PC-3 (cell line): Measurements from ENCODE around the gene FBXO5. TPM values are rescaled to one million over a fixed set of nuclear protein-coding genes. Genes with fewer than 3 reads are reported as not detected.

Experiments used
- ATAC-seq: fragments of 200-7000 bp; cut with Tn5 transposase; 2 replicates; pipeline ENCODE4 v1.9.1; 2020; ENCODE audit warnings: mild to moderate bottlenecking, moderate library complexity
- BruUV-seq: library from RNA; stranded (reverse); fragments of 400-500 nt; replicated peaks from 2 replicates; lab custom pipeline; 2021; lab: Mats Ljungman, UMichigan
- CTCF ChIA-PET: fragments of 300-600 bp; sonication (Branson Sonifier 250); formaldehyde crosslinking; loops from one replicate; lab custom pipeline; 2022; ENCODE audit warnings: antibody characterized with exemption; lab: Charles Lee
- POLR2A ChIA-PET: fragments of 300-600 bp; sonication (Branson Sonifier 250); formaldehyde crosslinking; loops from one replicate; lab custom pipeline; 2022; ENCODE audit warnings: antibody characterized with exemption; ENCODE audit not compliant: unreplicated experiment; lab: Charles Lee
- DNase-seq: peaks from one replicate; pipeline ENCODE4 v3.0.0-alpha.2; 2015
- H2AFZ ChIP-seq: fragments of 300-600 bp; sonication (generic); 2 replicates; pipeline ENCODE4 v1.6.0; 2016; ENCODE audit warnings: antibody characterized with exemption, low read length
- H3F3A ChIP-seq: fragments of 300-600 bp; sonication (generic); one replicate; pipeline ENCODE4 v1.6.0; 2017; ENCODE audit warnings: antibody characterized with exemption, low read length, control low read depth, mild to moderate bottlenecking; ENCODE audit not compliant: unreplicated experiment
- H3K27ac ChIP-seq: fragments of 300-600 bp; sonication (generic); 2 replicates; pipeline ENCODE4 v1.5.1; 2016; ENCODE audit warnings: mild to moderate bottlenecking, low read length
- H3K27me3 ChIP-seq: fragments of 300-600 bp; sonication (generic); 2 replicates; pipeline ENCODE4 v1.6.1; 2016; ENCODE audit warnings: low read length, mixed read lengths
- H3K36me3 ChIP-seq: fragments of 300-600 bp; sonication (generic); 2 replicates; pipeline ENCODE4 v1.6.1; 2016; ENCODE audit warnings: low read depth, mixed run types, low read length, mixed read lengths
- H3K4me1 ChIP-seq: fragments of 300-600 bp; sonication (generic); 2 replicates; pipeline ENCODE4 v1.5.1; 2016; ENCODE audit warnings: low read length; ENCODE audit not compliant: insufficient read depth
- H3K4me2 ChIP-seq: fragments of 300-600 bp; sonication (generic); 2 replicates; pipeline ENCODE4 v1.6.0; 2016; ENCODE audit warnings: low read length
- H3K4me3 ChIP-seq: fragments of 300-600 bp; sonication (generic); 2 replicates; pipeline ENCODE4 v1.5.1; 2016; ENCODE audit warnings: mild to moderate bottlenecking, low read length, mixed read lengths
- H3K79me2 ChIP-seq: fragments of 300-600 bp; sonication (generic); 2 replicates; pipeline ENCODE4 v1.6.1; 2017; ENCODE audit warnings: low read length, mixed read lengths
- H3K9ac ChIP-seq: fragments of 300-600 bp; sonication (generic); 2 replicates; pipeline ENCODE4 v1.6.0; 2016; ENCODE audit warnings: mild to moderate bottlenecking, low read length
- H3K9me2 ChIP-seq: fragments of 300-600 bp; sonication (generic); replicated peaks from 2 replicates; pipeline ENCODE4 v1.6.1; 2016; ENCODE audit warnings: mixed run types, low read length, mixed read lengths
- H3K9me3 ChIP-seq: fragments of 300-600 bp; sonication (generic); 2 replicates; pipeline ENCODE4 v1.6.1; 2016; ENCODE audit warnings: low read length, mixed read lengths
- H4K20me1 ChIP-seq: fragments of 300-600 bp; sonication (generic); 2 replicates; pipeline ENCODE4 v1.6.1; 2016; ENCODE audit warnings: low read length, mixed read lengths
- CTCF ChIP-seq: fragments of 300-600 bp; sonication (generic); conservative IDR thresholded peaks from 2 replicates; pipeline ENCODE4 v1.5.1; 2017; ENCODE audit warnings: antibody characterized with exemption, low read depth, mild to moderate bottlenecking, low read length
- EZH2 ChIP-seq: fragments of 300-600 bp; sonication (generic); IDR thresholded peaks from one replicate; pipeline ENCODE4 v1.6.1; 2017; ENCODE audit warnings: antibody characterized with exemption, mild to moderate bottlenecking, low read length; ENCODE audit not compliant: unreplicated experiment
- EZH2phosphoT487 ChIP-seq: fragments of 300-600 bp; sonication (generic); IDR thresholded peaks from 2 replicates; pipeline ENCODE4 v1.6.1; 2018; ENCODE audit warnings: mild to moderate bottlenecking, antibody characterized with exemption, low read length, borderline replicate concordance
- intact Hi-C: fragments of 100-400 bp; cut with micrococcal nuclease; formaldehyde crosslinking; loops from 2 replicates; pipeline ENCODE4 v1.9.0; 2023
- total RNA-seq: library from RNA; depleted of rRNA; stranded (reverse); fragments of >200 nt; gene quantifications from 2 replicates; pipeline ENCODE4 v1.2.3, GENCODE V29; 2014; rRNA removed

FBXO5 gene
- total RNA-seq, 1 experiment from 2014 or later: 16.8 TPM

- BruUV-seq: no TSS peak
- Histone ChIP-seq H3K9me3 (no peaks in the 10 kb centered on the region), H3K9ac (no peak overlapping the region), H2AFZ (no peak overlapping the region), H3K27me3 (peaks cover 47% of the 10 kb centered on the region), H4K20me1 (no peaks in the 10 kb centered on the region), H3K4me2 (no peak overlapping the region), H3K27ac (no peak overlapping the region), H3F3A (no peaks in the 10 kb centered on the region), H3K4me1 (no peaks in the 10 kb centered on the region), H3K36me3 (no peaks in the 10 kb centered on the region), H3K79me2 (no peaks in the 10 kb centered on the region), H3K9me2 (no peaks in the 10 kb centered on the region), H3K4me3 (no peak overlapping the region)
- DNase-seq (no peak), ATAC-seq (no peak)
- ChIA-PET POLR2A (no interaction called here), CTCF (no interaction called here)
- intact Hi-C loops: no loop called here
- TF ChIP-seq CTCF (no peak), EZH2 (no peak), EZH2phosphoT487 (no peak)
Observed at GRCh38 chr6:152922706-152923105, 60.1 kb downstream of the FBXO5 start.

Other genes starting within 250 kb of the FBXO5 start
- gene VIP, start 232.2 kb downstream of the FBXO5 start, total RNA-seq: not detected in 2 replicates
- gene MTRF1L, start 19.7 kb upstream of the FBXO5 start, total RNA-seq: 12.7 and 19.1 TPM in 2 replicates
- gene RGS17, start 148.2 kb upstream of the FBXO5 start, total RNA-seq: 0.40 and 1.4 TPM in 2 replicates